ENCODE measurements around the gene SCIMP.
A peak's percentile ranks its signal among the peaks of the same experiment; 100 is the strongest.
"Not testable (repeated sequence)": the region's sequence is repeated elsewhere in the genome, so short reads cannot be mapped to it uniquely, and the experiment has no call there.

Gene SCIMP

GRCh38 chr17:5237541-5238016, 2.9 kb upstream of the SCIMP start:
- DNase-seq, result no peak

DNA sequence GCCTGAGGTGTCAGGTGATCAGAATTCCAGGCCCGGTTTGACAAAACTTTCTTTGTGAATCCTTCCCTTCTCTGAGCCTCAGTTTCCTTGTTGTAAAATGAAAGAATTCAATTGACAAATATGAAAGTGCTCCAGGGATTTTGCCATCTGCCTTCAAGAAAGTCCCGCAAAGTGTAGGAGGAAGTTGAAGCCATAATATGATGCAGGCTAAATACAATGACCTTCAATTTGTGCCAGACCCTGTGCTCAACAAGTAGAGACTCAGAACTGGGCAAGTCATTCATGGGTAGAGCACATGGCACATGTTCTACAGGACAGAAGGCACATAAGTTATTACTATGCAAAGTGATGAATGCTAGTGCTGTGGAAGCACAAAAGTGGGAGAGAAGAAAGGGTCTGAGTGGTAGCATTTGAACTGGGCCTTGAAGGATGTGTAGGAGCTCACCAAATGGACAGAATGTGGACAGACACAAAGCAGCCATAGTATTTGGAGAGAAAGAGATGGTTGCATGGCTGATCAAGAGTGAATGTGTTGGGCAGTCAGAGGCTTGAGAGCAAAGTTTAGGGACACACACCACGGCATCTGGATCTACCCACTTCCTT, 2.4 kb upstream of the SCIMP start:
- DNase-seq, result no peak

- not testable (repeated sequence) for DNase-seq
Observed at GRCh38 chr17:5233492-5233891, 1.2 kb downstream of the SCIMP start.

DNA sequence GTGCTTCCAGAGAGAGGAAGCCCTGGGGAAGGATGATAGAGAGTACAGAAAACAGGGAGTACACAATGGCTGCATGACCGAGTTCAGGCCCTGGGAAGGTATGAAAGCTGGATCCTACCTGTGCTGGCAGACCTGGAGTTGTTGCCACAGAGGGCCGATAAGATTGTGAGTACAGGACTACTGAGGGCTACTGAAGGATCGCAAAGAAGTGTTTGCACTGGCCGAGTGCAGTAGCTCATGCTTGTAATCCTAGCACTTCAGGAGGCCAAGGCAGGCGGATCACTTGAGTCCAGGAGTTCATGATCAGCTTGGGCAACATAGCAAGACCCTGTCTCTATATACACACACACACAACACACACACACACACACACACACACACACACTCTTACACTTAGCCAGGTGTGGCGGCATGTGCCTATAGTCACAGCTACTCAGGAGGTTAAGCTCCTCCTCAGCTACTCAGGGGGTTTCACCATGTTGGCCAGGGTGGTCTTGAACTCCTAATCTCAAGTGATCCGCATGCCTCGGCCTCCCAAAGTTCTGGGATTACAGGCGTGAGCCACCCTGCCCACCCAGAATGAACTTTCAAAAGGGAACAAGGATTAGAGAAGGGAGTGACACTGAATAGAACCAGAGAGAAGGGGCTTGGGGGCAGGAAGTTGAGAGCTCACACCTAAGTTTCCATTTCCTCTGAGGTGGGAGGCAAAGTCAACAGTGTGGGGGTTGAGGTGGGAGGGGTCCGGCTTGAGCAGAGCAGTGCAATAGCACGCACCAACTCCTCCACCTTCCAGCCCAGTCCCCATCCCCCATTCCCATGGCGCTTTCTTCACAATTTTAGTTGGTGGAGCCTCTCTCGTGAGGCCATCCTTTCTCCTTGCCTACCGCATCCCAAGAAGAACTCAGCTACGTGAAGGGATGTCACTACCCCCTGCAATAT, 7.5 kb downstream of the SCIMP start:
- DNase-seq, result no peak

DNA sequence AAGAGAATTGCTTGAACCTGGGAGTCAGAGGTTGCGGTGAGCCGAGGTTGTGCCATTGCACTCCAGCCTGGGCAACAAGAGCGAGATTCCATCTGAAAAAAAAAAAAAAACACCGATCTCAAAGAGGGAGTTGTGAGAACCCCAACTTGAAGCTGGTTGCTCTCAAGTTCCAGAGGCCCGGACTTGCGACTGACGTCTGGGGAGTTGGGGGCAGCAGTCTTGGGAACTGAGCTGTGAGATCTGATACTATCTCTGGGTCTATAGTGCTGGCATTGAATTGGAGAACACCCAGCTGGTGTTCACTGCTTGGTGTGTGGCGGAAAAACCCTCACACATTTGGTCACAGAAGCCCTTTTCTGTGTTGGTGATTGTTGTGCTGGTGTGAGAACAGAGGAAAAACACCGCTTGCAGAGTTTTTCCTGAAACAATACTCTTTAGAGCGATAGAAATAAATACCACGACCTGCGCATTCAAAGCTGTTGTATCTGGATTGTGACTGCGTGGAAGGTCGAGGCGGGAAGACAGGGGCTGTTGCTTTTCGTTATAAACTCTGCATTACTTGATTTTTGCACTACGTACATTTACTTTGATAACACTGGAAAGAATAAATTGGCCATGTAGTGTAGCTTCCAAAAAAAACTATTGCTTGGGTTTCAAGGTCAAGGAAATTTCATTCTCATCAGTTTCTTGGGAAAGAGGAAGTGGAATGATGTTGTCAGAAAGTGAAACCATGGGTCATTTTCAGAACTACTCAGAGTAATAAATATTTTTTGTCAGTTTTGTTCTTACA, 8.8 kb downstream of the SCIMP start:
- no peak for DNase-seq

- DNase-seq, result not testable (repeated sequence)
Observed at GRCh38 chr17:5221912-5222311, 12.7 kb downstream of the SCIMP start.

GRCh38 chr17:5220074-5220473, 14.6 kb downstream of the SCIMP start:
- DNase-seq, result no peak

DNA sequence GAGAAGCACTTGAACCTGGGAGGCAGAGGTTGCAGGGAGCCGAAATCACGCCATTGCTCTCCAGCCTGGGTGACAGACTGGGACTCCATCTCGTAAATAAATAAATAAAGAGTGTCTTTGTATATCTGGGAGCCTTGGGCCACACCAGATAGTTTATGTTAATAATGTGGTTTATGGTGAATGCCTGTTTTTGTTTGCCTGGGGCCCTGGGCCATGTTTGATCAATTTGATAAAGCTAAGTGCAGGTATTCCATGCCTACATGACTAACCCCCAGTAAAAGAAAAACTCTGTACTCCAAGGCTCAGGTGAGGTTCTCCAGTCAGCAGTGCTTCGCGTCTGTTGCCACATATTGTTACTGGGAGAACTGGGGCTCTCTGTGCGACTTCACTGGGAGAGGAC, 15.1 kb downstream of the SCIMP start:
- DNase-seq, result no peak

- not testable (repeated sequence) for DNase-seq
Observed at GRCh38 chr17:5217562-5217961, 17.1 kb downstream of the SCIMP start.

DNA sequence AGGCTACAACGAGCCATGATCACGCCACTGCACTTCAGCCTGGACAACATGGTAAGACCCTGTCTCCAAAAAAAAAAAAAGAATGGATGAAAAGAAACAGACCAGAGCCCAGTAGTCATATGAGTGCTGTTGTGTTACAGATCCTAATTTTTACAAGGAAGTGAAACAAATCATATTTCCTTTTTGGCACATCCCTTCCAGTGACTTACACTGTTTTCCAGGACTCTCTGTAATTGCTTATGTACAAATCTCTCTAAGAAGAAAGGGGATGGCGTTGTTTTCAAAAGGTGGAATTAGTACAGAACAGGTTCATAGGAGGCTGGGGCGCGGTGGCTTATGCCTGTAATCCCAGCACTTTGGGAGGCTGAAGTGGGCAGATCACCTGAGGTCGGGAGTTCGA, 23.2 kb downstream of the SCIMP start:
- DNase-seq, result no peak

- no peak for DNase-seq
Observed at GRCh38 chr17:5210614-5211252, 23.9 kb downstream of the SCIMP start.

DNA sequence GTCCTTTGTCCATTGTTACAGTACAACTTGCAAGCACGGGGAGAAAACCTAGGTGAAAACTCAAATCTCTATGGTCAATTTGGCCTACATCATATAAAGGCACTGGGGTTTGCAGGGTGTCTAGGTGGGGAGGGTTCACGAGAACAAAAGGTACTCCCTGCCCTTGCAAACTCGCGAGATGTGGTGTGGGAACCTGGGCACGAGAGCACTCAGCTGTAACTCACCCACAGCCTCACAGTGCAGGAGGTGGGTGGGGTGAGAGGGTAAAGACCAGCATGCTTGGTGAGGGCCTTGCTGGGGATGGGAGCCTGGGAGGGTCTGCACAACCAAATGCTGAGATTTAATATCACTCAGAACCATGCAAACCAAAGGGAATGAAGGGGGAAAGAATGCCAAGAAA, 24.6 kb downstream of the SCIMP start:
- no peak for DNase-seq

DNA sequence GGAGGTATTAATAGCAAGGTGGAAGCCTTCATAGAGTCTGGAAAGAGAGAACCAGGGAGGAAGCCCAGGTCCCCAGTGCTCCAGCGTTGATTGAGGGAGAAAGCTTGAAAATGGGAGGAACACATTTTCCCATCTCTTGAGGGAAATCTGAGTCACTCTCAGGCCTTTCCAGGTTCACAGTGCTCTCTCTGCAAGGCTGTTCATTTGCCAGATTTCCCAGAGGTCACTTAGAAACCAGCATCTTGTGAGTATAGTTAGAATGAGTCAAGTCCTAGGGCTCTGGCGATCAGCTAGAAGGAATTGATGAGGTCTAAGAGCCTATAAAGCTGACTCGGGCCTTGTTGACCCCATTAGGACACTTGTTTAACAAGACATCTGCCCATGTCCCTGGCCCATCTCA, 25.3 kb downstream of the SCIMP start:
- no peak for DNase-seq

GRCh38 chr17:5203908-5204294, 30.8 kb downstream of the SCIMP start:
- DNase-seq, result no peak

- DNase-seq, result no peak
Observed at GRCh38 chr17:5203178-5203907, 31.3 kb downstream of the SCIMP start.

DNA sequence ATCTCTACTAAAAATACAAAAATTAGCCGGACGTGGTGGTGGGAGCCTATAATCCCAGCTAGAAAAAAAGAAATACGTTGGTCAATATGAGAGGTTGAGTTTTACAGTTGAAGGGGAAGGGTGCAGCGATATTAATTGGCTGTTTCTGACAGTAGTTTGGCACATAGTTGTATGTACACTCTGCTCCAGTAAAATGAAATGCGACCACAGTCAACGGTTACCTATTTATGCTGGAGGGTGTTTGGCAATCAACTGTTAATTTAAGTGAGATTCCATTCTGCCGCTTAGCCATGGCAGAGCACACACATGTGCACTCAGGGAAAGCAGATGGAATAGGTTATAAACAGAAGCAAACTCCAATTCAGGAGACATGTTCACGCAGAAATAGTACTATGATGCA, 33.6 kb downstream of the SCIMP start:
- DNase-seq, result no peak

DNA sequence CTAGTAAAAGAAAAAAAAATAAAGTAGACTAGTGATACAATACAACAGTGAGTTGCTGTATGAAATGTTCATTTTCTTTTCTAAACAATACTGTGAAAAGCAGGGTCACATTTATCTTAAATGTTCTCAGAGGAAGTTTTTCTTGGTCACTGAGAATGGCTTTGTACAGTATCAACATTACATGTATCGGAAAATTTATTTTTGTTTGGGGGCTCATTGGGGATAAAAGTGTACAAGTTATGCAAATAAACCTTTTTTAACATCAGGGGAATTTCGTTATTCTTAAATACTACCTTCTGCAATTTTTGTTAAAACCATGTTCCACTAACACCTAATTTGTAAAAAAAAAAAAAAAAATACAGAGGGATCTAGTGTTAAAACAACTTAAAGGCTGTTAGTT, 34.3 kb downstream of the SCIMP start:
- no peak for DNase-seq

- DNase-seq, result no peak
Observed at GRCh38 chr17:5198472-5198871, 36.2 kb downstream of the SCIMP start.

DNA sequence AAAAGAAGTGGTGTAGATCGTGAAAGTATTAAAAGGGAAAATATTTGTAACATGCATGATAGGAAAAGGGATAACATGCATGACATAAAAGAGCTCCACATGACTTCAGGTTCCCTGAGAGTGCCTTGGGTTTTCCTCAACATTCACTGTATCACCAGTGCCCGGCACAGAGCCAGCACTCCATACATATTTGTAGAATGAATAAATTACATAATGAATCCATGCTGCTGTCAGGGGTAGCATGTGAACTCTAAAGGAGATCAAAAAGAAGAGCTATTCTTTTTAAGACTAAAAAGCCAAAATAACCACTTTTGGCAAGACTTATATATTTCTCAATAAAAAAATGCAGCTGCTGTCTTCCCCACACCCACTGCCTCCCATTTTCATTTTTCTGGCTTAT, 40.3 kb downstream of the SCIMP start:
- DNase-seq, result no peak

GRCh38 chr17:5191541-5192417, 42.9 kb downstream of the SCIMP start, which contains the start of gene ZNF594:
ZNF594 (minus strand) TSS chr17:5191868; CDS start chr17:5184256, 7,612 bp downstream.
- peak; percentile 76 for DNase-seq

DNA sequence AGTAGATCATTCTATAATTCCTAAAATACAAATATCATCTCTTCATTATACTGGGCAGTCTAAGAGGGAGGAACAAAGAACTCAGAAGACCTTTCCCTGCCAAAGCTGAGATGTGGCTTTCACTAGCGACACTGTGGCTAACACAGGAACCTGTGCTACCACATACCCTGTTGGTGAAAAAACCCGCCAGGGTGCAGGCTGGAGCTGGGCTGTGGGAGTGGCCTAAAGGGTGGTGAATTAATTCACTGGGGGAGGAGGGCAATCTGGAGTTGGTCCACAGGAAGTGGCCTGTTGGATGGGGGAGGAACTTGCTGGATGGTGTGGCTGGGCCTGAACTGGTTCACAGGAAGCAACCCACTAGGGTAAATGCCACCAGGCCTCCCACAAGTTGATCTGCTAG, 50.4 kb downstream of the SCIMP start:
- DNase-seq, result no peak

All from NCI-H1436 treated with DMSO at 0.1 percent for 48 hours (cell line).